Measurements from ENCODE around the gene OSCP1. TPM values are rescaled to one million over a fixed set of nuclear protein-coding genes. Genes with fewer than 3 reads are reported as not detected.

The OSCP1 gene
- total RNA-seq, 8 experiments from 2014 or later: 7.5 to 31.1 (median 24.6) TPM

- Histone ChIP-seq H3K4me3 (no peak overlapping the region), H3K27ac (no peak overlapping the region), H3K4me1 (replicated peaks in 1 of 2) (no peaks in the 10 kb centered on the region)
- 10 to 100% (median 80%) methylated on average over 1 to 2 of the region's 2 CpGs; no CpG with 5 or more reads in 1 of the 10 experiments for WGBS, 10 experiments
- ATAC-seq (replicated peaks in 6 of 8): no peak
- in situ Hi-C loops (cut with MboI; ENCODE audit: low pct_unique_long_range_greater_than_20kb in 2 of 9, low sequenced_read_pairs in 9 of 9, unreplicated experiment in 9 of 9): loop anchor here in 4 of 9 experiments (25.0 kb wide), 2 partner anchors 246 to 296 kb away; partner anchors contain the start of gene MAP7D1 (in 1 of the 4)
Measured at GRCh38 chr1:36408479-36408878, 41.8 kb downstream of the OSCP1 start.

- in situ Hi-C loops (cut with MboI; ENCODE audit: low pct_unique_long_range_greater_than_20kb in 2 of 9, low sequenced_read_pairs in 9 of 9, unreplicated experiment in 9 of 9): loop anchor here in 4 of 9 experiments (25.0 kb wide), 2 partner anchors 244 to 294 kb away; partner anchors contain the start of gene MAP7D1 (in 1 of the 4)
- Histone ChIP-seq H3K4me3 (no peak overlapping the region), H3K4me1 (replicated peaks in 1 of 2) (peaks cover 8% of the 10 kb centered on the region in 2 donors), H3K27ac (no peak overlapping the region)
- 75 to 100% (median 83%) methylated on average over 1 of the region's 1 CpG; no CpG with 5 or more reads in 5 of the 10 experiments for WGBS, 10 experiments
- no peak for ATAC-seq (replicated peaks in 6 of 8)
Measured at GRCh38 chr1:36406440-36406839, 43.8 kb downstream of the OSCP1 start.

- ATAC-seq (replicated peaks in 6 of 8): no peak
- in situ Hi-C loops (cut with MboI; ENCODE audit: low pct_unique_long_range_greater_than_20kb in 2 of 9, low sequenced_read_pairs in 9 of 9, unreplicated experiment in 9 of 9): loop anchor here in 4 of 9 experiments (25.0 kb wide), 2 partner anchors 240 to 290 kb away; partner anchors contain the start of gene MAP7D1 (in 1 of the 4)
- Histone ChIP-seq H3K4me1 (replicated peaks in 1 of 2) (peaks cover 17 to 19% of the 10 kb centered on the region in 2 donors), H3K27ac (no peak overlapping the region), H3K4me3 (no peak overlapping the region)
- WGBS, 10 experiments: 90 to 100% (median 100%) methylated on average over 1 to 4 of the region's 4 CpGs; no CpG with 5 or more reads in 2 of the 10 experiments
Measured at GRCh38 chr1:36402504-36402890, 47.8 kb downstream of the OSCP1 start.

- Histone ChIP-seq H3K4me3 (peak overlapping the region in 4 of 5 donors; percentile 38 to 59 (median 50)), H3K4me1 (replicated peaks in 1 of 2) (peaks cover 17 to 19% of the 10 kb centered on the region in 2 donors), H3K27ac (peak overlapping the region; percentile 92 to 94)
- WGBS, 10 experiments: 77 to 100% (median 97%) methylated on average over 1 to 9 of the region's 12 CpGs; no CpG with 5 or more reads in 6 of the 10 experiments
- in situ Hi-C loops (cut with MboI; ENCODE audit: low pct_unique_long_range_greater_than_20kb in 2 of 9, low sequenced_read_pairs in 9 of 9, unreplicated experiment in 9 of 9): loop anchor here in 4 of 9 experiments (25.0 kb wide), 2 partner anchors 240 to 290 kb away; partner anchors contain the start of gene MAP7D1 (in 1 of the 4)
- no peak for ATAC-seq (replicated peaks in 6 of 8)
Measured at GRCh38 chr1:36401602-36402503, 48.4 kb downstream of the OSCP1 start.

DNA sequence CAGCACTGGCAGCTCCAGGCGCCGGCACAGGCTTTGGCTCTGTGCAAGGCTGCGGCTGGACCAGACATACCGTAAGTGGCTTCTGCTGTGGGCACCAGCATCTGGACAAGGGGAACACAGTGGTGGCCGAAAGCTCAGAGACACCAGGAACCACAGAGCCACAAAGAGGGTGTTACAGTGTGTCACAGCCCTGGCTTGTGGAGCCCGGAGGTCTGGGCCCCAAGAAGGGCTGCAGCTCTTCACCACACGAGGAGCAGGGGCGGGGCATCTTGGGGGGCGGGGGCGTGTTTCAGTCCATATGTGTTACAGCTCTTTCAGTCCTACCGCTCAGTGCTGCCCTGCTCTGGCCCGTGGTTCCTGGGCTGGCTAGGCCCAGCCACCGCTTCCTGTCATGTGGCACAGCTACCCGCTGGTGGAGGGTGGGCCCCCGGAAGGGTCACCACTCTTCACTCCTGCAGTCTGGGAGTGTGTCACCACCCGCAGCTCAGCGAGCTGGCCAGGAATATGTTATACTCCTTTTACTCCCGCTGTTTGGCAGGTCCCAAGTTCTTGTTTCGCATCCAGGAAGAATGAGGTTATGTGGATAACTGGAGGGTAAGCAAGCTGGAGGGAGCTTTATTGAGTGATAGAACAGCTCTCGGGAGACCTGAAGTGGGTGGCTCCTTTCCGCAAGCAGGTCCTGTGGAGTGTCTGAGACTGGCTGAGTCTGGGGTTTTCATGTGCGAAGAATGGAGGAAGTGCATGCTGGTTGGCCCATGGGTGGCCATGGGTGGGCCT, 49.2 kb downstream of the OSCP1 start:
- in situ Hi-C loops (cut with MboI; ENCODE audit: low pct_unique_long_range_greater_than_20kb in 2 of 9, low sequenced_read_pairs in 9 of 9, unreplicated experiment in 9 of 9): loop anchor here in 4 of 9 experiments (25.0 kb wide), 2 partner anchors 239 to 289 kb away; partner anchors contain the start of gene MAP7D1 (in 1 of the 4)
- Histone ChIP-seq H3K4me3 (peak overlapping the region in 4 of 5 donors; percentile 38 to 59 (median 50)), H3K4me1 (replicated peaks in 1 of 2) (peaks cover 25% of the 10 kb centered on the region in 2 donors), H3K27ac (peak overlapping the region; percentile 92 to 94)
- 0 to 70% (median 28%) methylated on average over 5 to 14 of the region's 22 CpGs; no CpG with 5 or more reads in 4 of the 10 experiments for WGBS, 10 experiments
- peak; percentile 69 to 91 (median 86) for ATAC-seq (replicated peaks in 6 of 8)

DNA sequence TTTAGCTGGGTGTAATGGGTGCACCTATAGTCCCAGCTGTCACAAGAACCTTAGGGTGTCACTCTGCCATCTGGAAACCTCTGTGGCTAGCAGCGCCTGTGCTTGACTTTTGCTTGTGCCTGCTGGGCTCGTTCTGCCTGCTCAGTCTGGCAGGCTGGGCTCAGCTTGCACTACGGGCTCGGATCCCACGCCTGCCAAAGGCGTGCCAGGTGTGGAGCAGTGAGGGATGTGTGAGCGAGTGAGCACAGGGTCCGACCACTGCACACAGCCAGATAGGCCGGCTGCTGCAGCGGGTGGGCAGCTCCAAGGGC, 49.8 kb downstream of the OSCP1 start:
- Histone ChIP-seq H3K4me1 (replicated peaks in 1 of 2) (peaks cover 25% of the 10 kb centered on the region in 2 donors), H3K4me3 (peak overlapping the region in 4 of 5 donors; percentile 38 to 59 (median 50)), H3K27ac (peak overlapping the region; percentile 92 to 94)
- in situ Hi-C loops (cut with MboI; ENCODE audit: low pct_unique_long_range_greater_than_20kb in 2 of 9, low sequenced_read_pairs in 9 of 9, unreplicated experiment in 9 of 9): loop anchor here in 4 of 9 experiments (25.0 kb wide), 2 partner anchors 238 to 288 kb away; partner anchors contain the start of gene MAP7D1 (in 1 of the 4)
- WGBS, 10 experiments: 65 to 100% (median 78%) methylated on average over 1 to 4 of the region's 10 CpGs; no CpG with 5 or more reads in 6 of the 10 experiments
- no peak for ATAC-seq (replicated peaks in 6 of 8)

GRCh38 chr1:36398370-36398977, 51.8 kb downstream of the OSCP1 start:
- in situ Hi-C loops (cut with MboI; ENCODE audit: low pct_unique_long_range_greater_than_20kb in 2 of 9, low sequenced_read_pairs in 9 of 9, unreplicated experiment in 9 of 9): no loop called here
- peak overlapping the region; percentile 79 to 89 for H3K27ac ChIP-seq
- WGBS, 10 experiments: 68 to 100% (median 90%) methylated on average over 2 to 7 of the region's 7 CpGs; no CpG with 5 or more reads in 3 of the 10 experiments

GRCh38 chr1:36397378-36398230, 52.6 kb downstream of the OSCP1 start, which contains the start of gene LSM10:
LSM10 (minus strand) TSS chr1:36397908; CDS start chr1:36394129, 3,779 bp downstream.
- peak; percentile 58 to 89 (median 73) for ATAC-seq (replicated peaks in 6 of 8)
- Histone ChIP-seq H3K4me3 (peak within 1 kb of the TSS; percentile 70 to 88 (median 80)), H3K4me1 (replicated peaks in 1 of 2) (peaks cover 25% of the 10 kb centered on the region in 2 donors), H3K27ac (peak within 1 kb of the TSS; percentile 79 to 89)
- 0 to 5% (median 0%) methylated on average over 2 to 44 of the region's 60 CpGs; no CpG with 5 or more reads in 2 of the 10 experiments for WGBS, 10 experiments
- in situ Hi-C loops (cut with MboI; ENCODE audit: low pct_unique_long_range_greater_than_20kb in 2 of 9, low sequenced_read_pairs in 9 of 9, unreplicated experiment in 9 of 9): no loop called here

More at GRCh38 chr1:36398370-36398977, 51.8 kb downstream of the OSCP1 start:
- peak overlapping the region in 4 of 5 donors; percentile 70 to 87 (median 75) for H3K4me3 ChIP-seq
- peaks cover 25% of the 10 kb centered on the region in 2 donors for H3K4me1 ChIP-seq (replicated peaks in 1 of 2)
- ATAC-seq (replicated peaks in 6 of 8): no peak

DNA sequence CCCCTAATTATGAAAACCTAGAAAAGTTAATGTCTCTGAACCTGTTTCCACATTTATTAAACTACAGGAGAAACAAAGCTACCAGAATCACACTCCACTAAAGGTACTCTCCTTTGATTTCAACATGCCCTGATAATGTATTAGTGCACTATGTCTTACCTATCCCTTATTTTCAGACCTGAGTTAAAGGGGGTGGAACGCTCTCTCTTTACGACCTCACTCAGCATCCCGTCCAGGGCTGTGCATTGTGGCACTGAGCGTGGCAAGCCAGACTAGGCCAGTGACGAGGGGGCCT, 53.2 kb downstream of the OSCP1 start:
- peak overlapping the region; percentile 70 to 88 (median 80) for H3K4me3 ChIP-seq
- WGBS, 10 experiments: 0 to 24% (median 4%) methylated on average over 1 to 5 of the region's 5 CpGs; no CpG with 5 or more reads in 2 of the 10 experiments
- in situ Hi-C loops (cut with MboI; ENCODE audit: low pct_unique_long_range_greater_than_20kb in 2 of 9, low sequenced_read_pairs in 9 of 9, unreplicated experiment in 9 of 9): no loop called here
- peak overlapping the region; percentile 79 to 89 for H3K27ac ChIP-seq
- ATAC-seq (replicated peaks in 6 of 8): no peak
- H3K4me1 ChIP-seq (replicated peaks in 1 of 2): peaks cover 22 to 23% of the 10 kb centered on the region in 2 donors

GRCh38 chr1:36396359-36396758, 53.9 kb downstream of the OSCP1 start:
- Histone ChIP-seq H3K4me3 (peak overlapping the region; percentile 70 to 88 (median 80)), H3K4me1 (replicated peaks in 1 of 2) (peaks cover 17% of the 10 kb centered on the region in 2 donors), H3K27ac (no peak overlapping the region)
- in situ Hi-C loops (cut with MboI; ENCODE audit: low pct_unique_long_range_greater_than_20kb in 2 of 9, low sequenced_read_pairs in 9 of 9, unreplicated experiment in 9 of 9): no loop called here
- ATAC-seq (replicated peaks in 6 of 8): no peak
- 64 to 100% (median 73%) methylated on average over 1 to 5 of the region's 6 CpGs; no CpG with 5 or more reads in 1 of the 10 experiments for WGBS, 10 experiments

GRCh38 chr1:36393686-36394085, 56.6 kb downstream of the OSCP1 start:
- no peak overlapping the region for H3K4me3 ChIP-seq
- no peak for ATAC-seq (replicated peaks in 6 of 8)
- 89 to 100% (median 94%) methylated on average over 1 to 15 of the region's 19 CpGs; no CpG with 5 or more reads in 2 of the 10 experiments for WGBS, 10 experiments
- H3K4me1 ChIP-seq (replicated peaks in 1 of 2): peaks cover 11 to 12% of the 10 kb centered on the region in 2 donors
- in situ Hi-C loops (cut with MboI; ENCODE audit: low pct_unique_long_range_greater_than_20kb in 2 of 9, low sequenced_read_pairs in 9 of 9, unreplicated experiment in 9 of 9): no loop called here
- no peak overlapping the region for H3K27ac ChIP-seq

Measured in motor neuron (in vitro differentiated cells).